ENCODE data around the gene ZNF253.

GRCh38 chr19:19938449-19938848, 72.8 kb downstream of the ZNF253 start:
- TF ChIP-seq CTCF (IDR thresholded peaks at IDR 0.05) (no peak), POLR2A (IDR thresholded peaks at IDR 0.05) (no peak)

Measured in tibial nerve (tissue), 3 donors.